ENCODE results near the gene DIDO1. TPM values are rescaled to one million over a fixed set of nuclear protein-coding genes. Genes with fewer than 3 reads are reported as not detected.

Gene DIDO1
- total and polyA plus RNA-seq, 12 donors = 19.0 to 51.3 (median 37.3) TPM

GRCh38 chr20:62902926-62903615 is 23.2 kb downstream of the DIDO1 start:
- TF ChIP-seq CTCF (IDR thresholded peaks at IDR 0.05) = no peak
- no peak for TF ChIP-seq POLR2A (IDR thresholded peaks at IDR 0.05)
- H3K4me1 ChIP-seq (replicated peaks in 1 of 2) = peaks cover 0 to 18% of the 10 kb centered on the region in 2 donors
- H3K36me3 ChIP-seq (replicated peaks in 1 of 2) = peaks cover 0 to 70% of the 10 kb centered on the region in 2 donors
- no peaks in the 10 kb centered on the region for H3K9me3 ChIP-seq (replicated peaks in 1 of 3)
- no peak for DNase-seq
- 73 to 91% (median 75%) methylated on average over 5 to 7 of the region's 7 CpGs for WGBS, 4 donors
- no peak overlapping the region for H3K27ac ChIP-seq
- H3K27me3 ChIP-seq = no peaks in the 10 kb centered on the region
- intact Hi-C loops (cut with DNase I) = no loop called here
- no peak overlapping the region for H3K4me3 ChIP-seq

GRCh38 chr20:62901891-62902290 is 24.4 kb downstream of the DIDO1 start:
- H3K27ac ChIP-seq = no peak overlapping the region
- no peaks in the 10 kb centered on the region for H3K9me3 ChIP-seq (replicated peaks in 1 of 3)
- peaks cover 0 to 59% of the 10 kb centered on the region in 2 donors for H3K36me3 ChIP-seq (replicated peaks in 1 of 2)
- 85 to 87% (median 86%) methylated on average over 10 to 11 of the region's 11 CpGs for WGBS, 4 donors
- no peaks in the 10 kb centered on the region for H3K27me3 ChIP-seq
- TF ChIP-seq CTCF (IDR thresholded peaks at IDR 0.05) = no peak
- no peak for TF ChIP-seq POLR2A (IDR thresholded peaks at IDR 0.05)
- intact Hi-C loops (cut with DNase I) = no loop called here
- H3K4me3 ChIP-seq = no peak overlapping the region
- DNase-seq = no peak
- peaks cover 0 to 18% of the 10 kb centered on the region in 2 donors for H3K4me1 ChIP-seq (replicated peaks in 1 of 2)

DNA sequence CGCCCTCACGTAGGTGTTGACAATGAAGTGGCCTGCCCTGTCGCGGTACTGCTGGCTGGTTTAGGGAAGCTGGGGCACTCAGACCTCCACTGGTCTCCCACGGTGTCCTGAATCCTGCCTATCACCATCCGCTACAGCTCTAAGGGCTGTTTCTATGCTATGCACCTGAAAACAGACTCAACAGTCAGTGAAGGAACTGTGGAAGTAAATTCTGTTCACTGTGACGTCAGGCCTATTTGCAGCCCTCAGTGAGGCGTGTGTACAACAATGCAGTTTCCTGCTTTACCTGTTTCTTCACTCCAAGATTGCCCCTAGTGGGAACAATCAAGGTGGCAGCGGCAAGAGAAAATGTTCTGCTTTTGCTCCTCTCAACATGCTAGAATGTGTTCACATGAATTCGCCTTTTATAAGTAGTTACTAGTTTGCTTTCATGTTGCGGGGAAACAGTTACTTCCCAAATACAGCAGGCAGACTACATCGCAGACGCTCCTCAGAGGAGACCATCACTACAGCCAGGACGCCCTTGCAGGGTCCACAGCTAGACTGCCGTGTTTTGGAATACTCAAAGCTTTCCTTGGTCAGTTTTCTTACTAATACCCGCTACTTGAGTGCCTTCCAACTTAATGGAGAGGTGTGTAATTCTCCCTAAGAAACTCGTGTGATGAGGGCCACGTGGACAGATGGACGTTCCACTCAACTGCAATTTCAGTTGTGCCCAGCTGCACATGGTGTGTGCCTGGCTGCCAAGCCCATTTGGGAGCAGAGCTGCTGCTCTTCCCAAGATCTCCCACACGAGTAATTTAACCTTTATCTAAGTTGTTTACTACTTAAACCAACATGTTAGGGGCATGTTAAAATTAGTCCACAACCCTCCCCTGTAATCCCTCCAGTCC is 25.4 kb downstream of the DIDO1 start:
- intact Hi-C loops (cut with DNase I) = no loop called here
- Histone ChIP-seq H3K27ac (peak overlapping the region in 2 of 5 donors; percentile 15 to 47), H3K4me1 (replicated peaks in 1 of 2) (peaks cover 0 to 18% of the 10 kb centered on the region in 2 donors), H3K4me3 (no peak overlapping the region), H3K36me3 (replicated peaks in 1 of 2) (peaks cover 0 to 59% of the 10 kb centered on the region in 2 donors), H3K9me3 (replicated peaks in 1 of 3) (no peaks in the 10 kb centered on the region), H3K27me3 (no peaks in the 10 kb centered on the region)
- 59 to 65% (median 61%) methylated on average over 20 of the region's 20 CpGs for WGBS, 4 donors
- no peak for DNase-seq
- TF ChIP-seq POLR2A (IDR thresholded peaks at IDR 0.05) (no peak), CTCF (IDR thresholded peaks at IDR 0.05) (no peak)

GRCh38 chr20:62900052-62900691 is 26.1 kb downstream of the DIDO1 start:
- peak overlapping the region in 2 of 5 donors; percentile 15 to 47 for H3K27ac ChIP-seq
- intact Hi-C loops (cut with DNase I) = no loop called here
- TF ChIP-seq POLR2A (IDR thresholded peaks at IDR 0.05) (no peak), CTCF (IDR thresholded peaks at IDR 0.05) (peak; percentile 82 to 94 (median 90))
- H3K9me3 ChIP-seq (replicated peaks in 1 of 3) = no peaks in the 10 kb centered on the region
- H3K27me3 ChIP-seq = no peaks in the 10 kb centered on the region
- DNase-seq = peak; percentile 73 to 91 (median 82)
- H3K36me3 ChIP-seq (replicated peaks in 1 of 2) = peaks cover 0 to 59% of the 10 kb centered on the region in 2 donors
- 2 to 3% (median 3%) methylated on average over 8 to 11 of the region's 11 CpGs for WGBS, 4 donors
- no peak overlapping the region for H3K4me3 ChIP-seq
- H3K4me1 ChIP-seq (replicated peaks in 1 of 2) = peaks cover 0 to 18% of the 10 kb centered on the region in 2 donors
